ENCODE results near the gene KIF5C.
A peak's percentile ranks its signal among the peaks of the same experiment; 100 is the strongest.

Gene KIF5C

GRCh38 chr2:148876595-148877402, 1.8 kb downstream of the KIF5C start:
- Mint-ChIP-seq H3K4me1 (peaks cover 8% of the 10 kb centered on the region), H3K27me3 (peaks cover 11% of the 10 kb centered on the region), H3K36me3 (no peaks in the 10 kb centered on the region), H3K9me3 (no peaks in the 10 kb centered on the region), H3K4me3 (peak overlapping the region; percentile 83), H3K27ac (peak overlapping the region; percentile 48)

GRCh38 chr2:148877403-148877740, 2.3 kb downstream of the KIF5C start:
- Mint-ChIP-seq H3K4me3 (peak overlapping the region; percentile 83), H3K27me3 (peaks cover 11% of the 10 kb centered on the region), H3K9me3 (no peaks in the 10 kb centered on the region), H3K36me3 (no peaks in the 10 kb centered on the region), H3K4me1 (peaks cover 8% of the 10 kb centered on the region), H3K27ac (peak overlapping the region; percentile 48)

GRCh38 chr2:148880636-148881035, 5.6 kb downstream of the KIF5C start:
- Mint-ChIP-seq H3K27ac (no peak overlapping the region), H3K4me1 (peaks cover 8% of the 10 kb centered on the region), H3K27me3 (peaks cover 11% of the 10 kb centered on the region), H3K36me3 (no peaks in the 10 kb centered on the region), H3K4me3 (no peak overlapping the region), H3K9me3 (no peaks in the 10 kb centered on the region)

GRCh38 chr2:148882051-148882450, 7.0 kb downstream of the KIF5C start:
- Mint-ChIP-seq H3K4me3 (no peak overlapping the region), H3K27me3 (peaks cover 15% of the 10 kb centered on the region), H3K9me3 (no peaks in the 10 kb centered on the region), H3K27ac (no peak overlapping the region), H3K36me3 (no peaks in the 10 kb centered on the region), H3K4me1 (peaks cover 3% of the 10 kb centered on the region)

- Mint-ChIP-seq H3K4me1 (peaks cover 16% of the 10 kb centered on the region), H3K4me3 (no peak overlapping the region), H3K27ac (no peak overlapping the region), H3K36me3 (no peaks in the 10 kb centered on the region), H3K9me3 (no peaks in the 10 kb centered on the region), H3K27me3 (peaks cover 25% of the 10 kb centered on the region)
Observed at GRCh38 chr2:148885209-148885608, 10.2 kb downstream of the KIF5C start.

GRCh38 chr2:148885988-148886387, 11.0 kb downstream of the KIF5C start:
- H3K27ac Mint-ChIP-seq = no peak overlapping the region
- no peak overlapping the region for H3K4me3 Mint-ChIP-seq
- no peaks in the 10 kb centered on the region for H3K9me3 Mint-ChIP-seq
- peaks cover 16% of the 10 kb centered on the region for H3K4me1 Mint-ChIP-seq
- peaks cover 27% of the 10 kb centered on the region for H3K27me3 Mint-ChIP-seq
- no peaks in the 10 kb centered on the region for H3K36me3 Mint-ChIP-seq

- Mint-ChIP-seq H3K9me3 (no peaks in the 10 kb centered on the region), H3K27ac (no peak overlapping the region), H3K4me3 (peak overlapping the region; percentile 82), H3K27me3 (peaks cover 29% of the 10 kb centered on the region), H3K4me1 (peaks cover 16% of the 10 kb centered on the region), H3K36me3 (no peaks in the 10 kb centered on the region)
Observed at GRCh38 chr2:148887350-148888002, 12.4 kb downstream of the KIF5C start.

- Mint-ChIP-seq H3K4me1 (peaks cover 16% of the 10 kb centered on the region), H3K9me3 (peaks cover 3% of the 10 kb centered on the region), H3K36me3 (peaks cover under 1% of the 10 kb centered on the region), H3K4me3 (peak overlapping the region; percentile 82), H3K27ac (no peak overlapping the region), H3K27me3 (peaks cover 30% of the 10 kb centered on the region)
Observed at GRCh38 chr2:148888003-148888501, 13.0 kb downstream of the KIF5C start.

GRCh38 chr2:148888986-148889385, 14.0 kb downstream of the KIF5C start:
- Mint-ChIP-seq H3K4me3 (peak overlapping the region; percentile 49), H3K27ac (no peak overlapping the region), H3K36me3 (peaks cover 4% of the 10 kb centered on the region), H3K4me1 (peaks cover 16% of the 10 kb centered on the region), H3K27me3 (peaks cover 33% of the 10 kb centered on the region), H3K9me3 (peaks cover 8% of the 10 kb centered on the region)

GRCh38 chr2:148893906-148894305, 18.9 kb downstream of the KIF5C start:
- H3K9me3 Mint-ChIP-seq = peaks cover 8% of the 10 kb centered on the region
- H3K4me1 Mint-ChIP-seq = no peaks in the 10 kb centered on the region
- H3K27me3 Mint-ChIP-seq = peaks cover 16% of the 10 kb centered on the region
- no peak overlapping the region for H3K4me3 Mint-ChIP-seq
- no peak overlapping the region for H3K27ac Mint-ChIP-seq
- H3K36me3 Mint-ChIP-seq = peaks cover 4% of the 10 kb centered on the region

GRCh38 chr2:148896136-148896535, 21.1 kb downstream of the KIF5C start:
- Mint-ChIP-seq H3K4me1 (no peaks in the 10 kb centered on the region), H3K36me3 (peaks cover 4% of the 10 kb centered on the region), H3K4me3 (no peak overlapping the region), H3K27ac (no peak overlapping the region), H3K9me3 (peaks cover 8% of the 10 kb centered on the region), H3K27me3 (peaks cover 8% of the 10 kb centered on the region)

- peaks cover 3% of the 10 kb centered on the region for H3K27me3 Mint-ChIP-seq
- H3K9me3 Mint-ChIP-seq = no peaks in the 10 kb centered on the region
- no peak overlapping the region for H3K4me3 Mint-ChIP-seq
- H3K4me1 Mint-ChIP-seq = no peaks in the 10 kb centered on the region
- no peak overlapping the region for H3K27ac Mint-ChIP-seq
- H3K36me3 Mint-ChIP-seq = no peaks in the 10 kb centered on the region
Observed at GRCh38 chr2:148899638-148900318, 24.8 kb downstream of the KIF5C start.

- H3K36me3 Mint-ChIP-seq = peaks cover under 1% of the 10 kb centered on the region
- H3K9me3 Mint-ChIP-seq = no peaks in the 10 kb centered on the region
- no peak overlapping the region for H3K4me3 Mint-ChIP-seq
- H3K27me3 Mint-ChIP-seq = peaks cover 6% of the 10 kb centered on the region
- H3K27ac Mint-ChIP-seq = no peak overlapping the region
- no peaks in the 10 kb centered on the region for H3K4me1 Mint-ChIP-seq
Observed at GRCh38 chr2:148900350-148900837, 25.4 kb downstream of the KIF5C start.

- Mint-ChIP-seq H3K9me3 (no peaks in the 10 kb centered on the region), H3K36me3 (peaks cover 1% of the 10 kb centered on the region), H3K4me3 (no peak overlapping the region), H3K27ac (no peak overlapping the region), H3K4me1 (no peaks in the 10 kb centered on the region), H3K27me3 (peaks cover 6% of the 10 kb centered on the region)
Observed at GRCh38 chr2:148901142-148901541, 26.1 kb downstream of the KIF5C start.

- Mint-ChIP-seq H3K27me3 (peaks cover 6% of the 10 kb centered on the region), H3K36me3 (peaks cover 1% of the 10 kb centered on the region), H3K27ac (no peak overlapping the region), H3K9me3 (no peaks in the 10 kb centered on the region), H3K4me3 (no peak overlapping the region), H3K4me1 (no peaks in the 10 kb centered on the region)
Observed at GRCh38 chr2:148902798-148903197, 27.8 kb downstream of the KIF5C start.

- Mint-ChIP-seq H3K9me3 (no peaks in the 10 kb centered on the region), H3K4me1 (no peaks in the 10 kb centered on the region), H3K36me3 (peaks cover 1% of the 10 kb centered on the region), H3K27me3 (peaks cover 6% of the 10 kb centered on the region), H3K4me3 (no peak overlapping the region), H3K27ac (no peak overlapping the region)
Observed at GRCh38 chr2:148903294-148903693, 28.3 kb downstream of the KIF5C start.

All from activated naive CD4-positive, alpha-beta T cell treated with anti-CD3 and anti-CD28 coated beads, Interleukin-2, amount 50 U/mL, for 24 hours (primary cell).